NCI-H748 (cell line): ENCODE measurements around the gene SPTB.
A peak's percentile ranks its signal among the peaks of the same experiment; 100 is the strongest.

Source experiments
- DNase-seq: peaks from one replicate; lab custom pipeline; 2025; ENCODE audit not compliant: unreplicated experiment; lab: John Stamatoyannopoulos, UW

The SPTB gene

GRCh38 chr14:64768401-64769095, 111.2 kb downstream of the SPTB start:
- no peak for DNase-seq

GRCh38 chr14:64767215-64767964, 112.3 kb downstream of the SPTB start:
- no peak for DNase-seq

GRCh38 chr14:64766430-64767151, 113.1 kb downstream of the SPTB start:
- no peak for DNase-seq

GRCh38 chr14:64765740-64766302, 113.9 kb downstream of the SPTB start:
- no peak for DNase-seq

- peak; percentile 72 for DNase-seq
Observed at GRCh38 chr14:64764641-64765520, 114.8 kb downstream of the SPTB start.

- DNase-seq: no peak
Observed at GRCh38 chr14:64763801-64764621, 115.7 kb downstream of the SPTB start.

- DNase-seq: no peak
Observed at GRCh38 chr14:64763085-64763782, 116.5 kb downstream of the SPTB start.

- DNase-seq: peak; percentile 96
Observed at GRCh38 chr14:64762044-64763034, 117.4 kb downstream of the SPTB start.

GRCh38 chr14:64761441-64762043, 118.2 kb downstream of the SPTB start:
- no peak for DNase-seq

GRCh38 chr14:64760916-64761315, 118.8 kb downstream of the SPTB start:
- DNase-seq: no peak

GRCh38 chr14:64760146-64760755, 119.5 kb downstream of the SPTB start:
- peak; percentile 60 for DNase-seq

GRCh38 chr14:64759555-64759938, 120.2 kb downstream of the SPTB start:
- no peak for DNase-seq

GRCh38 chr14:64758691-64759554, 120.8 kb downstream of the SPTB start:
- DNase-seq: no peak

GRCh38 chr14:64758025-64758521, 121.6 kb downstream of the SPTB start:
- DNase-seq: no peak

- DNase-seq: no peak
Observed at GRCh38 chr14:64757601-64758000, 122.1 kb downstream of the SPTB start.

GRCh38 chr14:64756712-64757111, 123.0 kb downstream of the SPTB start:
- no peak for DNase-seq
